Mucosa of gallbladder (tissue), 1 donor: ENCODE measurements around the gene GNG12. TPM values are rescaled to one million over a fixed set of nuclear protein-coding genes. Genes with fewer than 3 reads are reported as not detected.
A peak's percentile ranks its signal among the peaks of the same experiment; 100 is the strongest.
"Not testable (repeated sequence)": the region's sequence is repeated elsewhere in the genome, so short reads cannot be mapped to it uniquely, and the experiment has no call there.

Experiments used
- DNase-seq: peaks from one replicate; pipeline ENCODE4 v3.0.0-alpha.2; 2020; ENCODE audit warnings: low spot score
- total RNA-seq: library from RNA; stranded (reverse); gene quantifications from one replicate; pipeline ENCODE4 v1.2.1, GENCODE V29; 2021
- donor health status: DM: no; HTN: no; CAD: no.

The GNG12 gene
- total RNA-seq, 1 donor from 2014 or later, result 89.9 TPM

- DNase-seq, result no peak
Measured at GRCh38 chr1:67683766-67684525, 149.3 kb downstream of the GNG12 start.

GRCh38 chr1:67683316-67683715 lies 150.0 kb downstream of the GNG12 start:
- DNase-seq, result no peak

GRCh38 chr1:67682659-67683197 lies 150.5 kb downstream of the GNG12 start:
- DNase-seq, result no peak

- DNase-seq, result no peak
Measured at GRCh38 chr1:67680486-67680885, 152.8 kb downstream of the GNG12 start.

DNA sequence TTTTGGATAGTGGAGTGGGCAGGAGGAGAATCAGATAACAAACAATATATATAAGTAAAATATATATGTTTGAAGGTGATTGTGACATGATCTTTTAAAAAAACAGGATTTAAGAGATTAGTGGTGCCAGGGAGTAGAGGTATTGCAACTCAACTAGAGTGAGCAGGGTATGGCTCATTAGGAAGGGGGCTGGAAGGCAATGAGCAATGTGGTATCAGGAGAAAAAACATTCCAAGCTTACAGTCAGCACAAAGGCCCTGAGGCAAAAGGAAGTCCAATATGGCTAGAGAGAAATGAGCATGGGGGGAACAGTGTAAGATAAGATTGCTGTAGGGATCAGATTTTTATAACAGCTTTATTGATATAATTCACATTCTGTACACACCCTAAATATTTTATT lies 153.6 kb downstream of the GNG12 start:
- no peak for DNase-seq

- no peak for DNase-seq
Measured at GRCh38 chr1:67677930-67678329, 155.3 kb downstream of the GNG12 start.

- DNase-seq, result no peak
Measured at GRCh38 chr1:67677408-67677807, 155.9 kb downstream of the GNG12 start.

DNA sequence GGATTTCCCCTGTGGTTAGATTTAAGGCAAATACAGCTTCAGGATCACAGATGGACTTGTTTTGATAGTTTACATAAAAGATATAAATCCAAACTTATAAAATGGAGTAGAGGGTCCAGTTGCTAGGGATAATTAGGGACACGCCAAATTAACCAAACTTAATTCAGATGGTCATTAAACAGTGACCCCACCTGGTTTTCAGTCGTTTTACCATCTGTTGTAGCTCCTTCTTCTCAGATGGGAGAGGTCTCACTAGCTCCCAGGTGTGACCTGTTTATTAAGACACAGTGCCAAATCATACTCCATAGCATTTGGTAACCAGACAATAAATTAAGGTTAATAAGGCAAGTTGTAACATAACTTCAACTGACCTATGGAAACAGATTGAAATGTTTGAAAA lies 156.3 kb downstream of the GNG12 start:
- DNase-seq, result no peak

GRCh38 chr1:67676287-67676686 lies 157.0 kb downstream of the GNG12 start:
- no peak for DNase-seq

DNA sequence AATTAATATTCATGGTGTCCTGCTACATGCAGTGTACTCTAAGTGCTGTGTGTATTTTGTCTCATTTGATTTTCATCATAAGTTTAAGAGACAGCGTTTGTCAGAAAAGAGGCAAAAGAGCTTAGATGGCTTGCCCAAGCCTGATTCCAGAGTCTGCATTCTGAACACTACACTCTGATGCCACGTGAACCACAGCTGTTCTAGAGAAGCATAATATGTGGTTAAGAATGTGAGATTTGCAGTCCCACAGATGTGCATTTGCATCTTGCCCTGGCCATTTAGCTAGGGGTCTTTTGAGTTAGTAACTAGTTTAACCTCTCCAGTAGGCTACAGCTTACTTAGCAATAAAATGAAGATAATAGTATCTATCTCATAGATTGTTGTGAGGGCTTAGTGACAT lies 157.5 kb downstream of the GNG12 start:
- DNase-seq, result no peak

DNA sequence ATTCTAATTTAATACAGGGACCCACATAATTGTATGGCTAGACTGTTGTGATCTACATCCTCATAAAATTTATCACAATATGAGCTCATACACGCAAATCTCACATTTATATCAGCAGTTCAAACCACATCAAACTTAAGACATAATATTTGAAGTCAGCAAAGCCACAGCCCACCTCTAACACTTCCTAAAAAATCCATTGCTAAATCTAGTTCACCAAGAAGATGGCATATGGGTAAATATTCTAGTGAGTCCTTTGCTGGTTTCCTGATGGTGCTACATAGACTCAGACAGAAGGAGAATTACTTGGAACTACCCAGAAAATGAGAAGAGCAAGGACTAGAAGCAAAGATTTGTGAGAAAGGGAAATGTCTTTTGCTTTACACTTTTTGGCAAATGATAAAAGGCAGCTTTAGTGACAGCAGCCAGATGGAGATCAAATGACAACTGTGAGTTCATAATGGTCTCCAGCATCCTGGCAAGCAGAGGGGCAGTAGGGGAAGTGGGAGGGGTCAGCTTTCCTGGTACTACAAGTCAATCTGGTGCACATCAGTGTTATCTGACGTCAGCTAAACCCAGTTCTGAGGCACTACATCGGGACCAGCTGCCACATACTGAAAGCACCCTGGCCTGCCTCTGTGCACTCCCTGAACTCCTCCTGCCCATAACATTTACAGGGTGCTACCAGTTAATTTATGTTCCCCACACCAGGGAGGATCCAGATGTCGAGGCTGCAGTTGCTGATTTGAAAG lies 158.8 kb downstream of the GNG12 start:
- no peak for DNase-seq

- DNase-seq, result no peak
Measured at GRCh38 chr1:67673468-67674201, 159.6 kb downstream of the GNG12 start.

DNA sequence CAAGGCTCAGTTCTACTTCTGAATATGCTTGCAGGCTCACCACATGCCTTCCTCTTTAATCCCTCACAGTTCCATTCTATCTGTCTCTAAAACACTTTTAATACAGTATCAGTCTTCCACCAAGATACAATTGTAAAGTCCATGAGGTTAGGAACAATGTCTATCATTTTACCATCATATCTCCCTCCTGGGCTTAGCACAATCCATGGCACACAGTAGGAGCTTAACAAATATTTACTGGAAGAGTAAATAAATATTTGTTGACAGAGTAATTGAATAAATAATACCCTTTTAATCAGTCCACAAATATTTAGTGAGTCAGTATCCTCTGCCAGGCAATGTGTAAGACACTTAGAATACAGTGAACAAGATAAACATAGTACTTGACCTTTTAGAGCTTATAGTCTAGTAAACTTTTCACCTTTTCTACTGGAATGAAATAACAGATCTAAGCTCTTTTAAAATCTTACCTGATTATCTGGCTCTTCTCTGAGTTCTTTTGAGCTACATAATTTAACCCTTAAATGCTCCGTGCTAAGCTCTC lies 160.9 kb downstream of the GNG12 start:
- DNase-seq, result no peak

DNA sequence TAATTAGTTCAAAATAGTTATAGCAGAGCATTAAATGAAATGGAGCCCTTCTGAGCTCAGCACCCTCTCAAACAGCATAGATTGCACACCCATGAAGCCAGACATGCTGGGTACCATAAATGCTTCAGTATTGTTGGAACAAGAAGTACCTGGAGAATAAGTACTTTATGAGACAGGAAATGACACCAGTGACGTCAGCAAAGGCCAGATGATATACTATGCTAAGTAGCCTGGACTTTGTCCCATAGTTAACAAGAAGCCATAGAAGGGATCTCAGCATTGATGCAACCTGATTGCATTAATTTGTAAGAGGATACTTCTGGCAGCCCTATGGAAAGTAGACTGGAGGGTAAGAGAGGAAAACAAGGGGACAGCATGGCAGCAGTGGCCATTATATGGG lies 164.6 kb downstream of the GNG12 start:
- peak; percentile 20 for DNase-seq

- no peak for DNase-seq
Measured at GRCh38 chr1:67666636-67667035, 166.6 kb downstream of the GNG12 start.

DNA sequence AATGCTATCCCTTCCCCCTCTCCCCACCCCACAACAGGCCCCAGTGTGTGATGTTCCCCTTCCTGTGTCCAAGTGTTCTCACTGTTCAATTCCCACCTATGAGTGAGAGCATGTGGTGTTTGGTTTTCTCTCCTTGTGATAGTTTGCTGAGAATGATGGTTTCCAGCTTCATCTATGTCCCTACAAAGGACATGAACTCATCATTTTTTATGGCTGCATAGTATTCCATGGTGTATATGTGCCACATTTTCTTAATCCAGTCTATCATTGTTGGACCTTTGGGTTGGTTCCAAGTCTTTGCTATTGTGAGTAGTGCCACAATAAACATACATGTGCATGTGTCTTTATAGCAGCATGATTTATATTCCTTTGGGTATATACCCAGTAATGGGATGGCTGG lies 168.0 kb downstream of the GNG12 start:
- DNase-seq, result not testable (repeated sequence)

DNA sequence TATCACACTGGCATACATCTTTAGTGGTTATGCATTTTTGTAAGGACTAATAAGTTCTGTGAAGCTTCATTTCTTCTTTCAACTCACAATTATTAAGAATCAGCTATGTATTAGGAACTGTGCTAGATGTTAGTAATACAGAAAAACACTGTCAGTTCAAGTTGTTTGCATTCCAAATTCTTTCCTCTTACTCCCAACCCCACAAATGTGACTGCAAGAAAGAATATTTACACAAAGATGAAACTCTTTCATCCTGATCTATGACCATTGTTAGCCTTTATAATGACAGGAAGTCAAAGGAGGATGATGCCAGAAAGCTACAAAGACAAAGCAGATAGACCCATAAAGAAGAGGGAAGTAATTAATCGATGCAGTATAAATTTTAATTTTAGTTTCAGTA lies 169.2 kb downstream of the GNG12 start:
- DNase-seq, result no peak

GRCh38 chr1:67662884-67663283 lies 170.4 kb downstream of the GNG12 start:
- no peak for DNase-seq

DNA sequence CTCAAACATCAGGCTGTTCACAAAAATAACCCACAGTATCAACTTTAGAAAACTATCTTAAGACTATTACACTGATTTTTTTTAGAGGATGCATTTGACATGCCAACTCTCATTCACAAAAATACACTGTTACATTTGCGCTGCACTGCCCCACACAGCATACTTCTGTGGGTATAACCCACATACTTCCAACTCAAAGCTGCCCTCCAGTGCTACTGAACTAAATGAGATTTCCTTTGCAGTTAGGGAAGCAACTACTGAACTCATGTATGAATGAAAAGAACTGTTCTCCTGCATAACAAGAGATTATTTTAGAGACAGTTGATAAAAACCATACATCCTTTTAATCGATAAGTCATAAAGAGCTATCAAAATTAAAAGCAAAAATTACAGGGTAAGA lies 174.0 kb downstream of the GNG12 start:
- DNase-seq, result no peak

- not testable (repeated sequence) for DNase-seq
Measured at GRCh38 chr1:67657152-67657551, 176.1 kb downstream of the GNG12 start.

DNA sequence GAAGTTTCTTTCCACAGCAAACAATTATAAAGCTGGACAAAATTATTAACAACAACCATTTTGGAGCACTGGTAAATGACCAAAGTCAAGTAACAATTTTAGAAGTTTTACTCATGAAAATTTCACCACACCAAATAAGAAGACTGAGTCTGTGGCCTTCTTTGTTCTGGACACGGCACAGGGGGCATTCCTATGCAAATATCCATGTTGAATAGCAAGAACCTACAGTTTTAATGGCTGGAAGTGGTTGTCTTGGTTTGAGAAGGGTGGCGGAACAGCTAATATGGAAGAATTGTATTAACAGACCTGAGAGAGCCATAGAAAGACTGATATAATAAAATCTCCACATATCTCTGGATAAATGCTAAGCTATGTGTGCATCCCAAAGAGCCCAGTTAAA lies 177.7 kb downstream of the GNG12 start:
- no peak for DNase-seq

DNA sequence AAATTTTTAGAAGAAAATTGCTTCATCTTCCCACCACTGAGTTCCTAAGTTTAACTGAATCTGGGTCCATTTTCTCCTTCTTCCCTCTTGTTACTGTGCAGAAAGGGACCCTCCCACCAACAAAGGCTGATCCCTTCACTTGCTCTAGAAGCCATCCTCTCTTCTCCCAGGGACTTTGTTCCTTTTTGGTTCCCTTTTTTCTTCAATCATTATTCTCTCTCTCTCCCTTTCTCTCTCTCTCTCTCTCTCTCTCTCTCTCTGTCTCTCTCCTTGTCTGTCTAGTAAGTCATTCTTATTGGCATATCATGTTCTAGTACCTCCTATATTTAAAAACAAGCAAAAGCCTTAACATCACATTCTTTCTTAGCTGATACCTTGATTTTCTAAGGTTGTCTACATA lies 180.0 kb downstream of the GNG12 start:
- DNase-seq, result no peak
